ENCODE results near the gene LYRM2.

Gene LYRM2

DNA sequence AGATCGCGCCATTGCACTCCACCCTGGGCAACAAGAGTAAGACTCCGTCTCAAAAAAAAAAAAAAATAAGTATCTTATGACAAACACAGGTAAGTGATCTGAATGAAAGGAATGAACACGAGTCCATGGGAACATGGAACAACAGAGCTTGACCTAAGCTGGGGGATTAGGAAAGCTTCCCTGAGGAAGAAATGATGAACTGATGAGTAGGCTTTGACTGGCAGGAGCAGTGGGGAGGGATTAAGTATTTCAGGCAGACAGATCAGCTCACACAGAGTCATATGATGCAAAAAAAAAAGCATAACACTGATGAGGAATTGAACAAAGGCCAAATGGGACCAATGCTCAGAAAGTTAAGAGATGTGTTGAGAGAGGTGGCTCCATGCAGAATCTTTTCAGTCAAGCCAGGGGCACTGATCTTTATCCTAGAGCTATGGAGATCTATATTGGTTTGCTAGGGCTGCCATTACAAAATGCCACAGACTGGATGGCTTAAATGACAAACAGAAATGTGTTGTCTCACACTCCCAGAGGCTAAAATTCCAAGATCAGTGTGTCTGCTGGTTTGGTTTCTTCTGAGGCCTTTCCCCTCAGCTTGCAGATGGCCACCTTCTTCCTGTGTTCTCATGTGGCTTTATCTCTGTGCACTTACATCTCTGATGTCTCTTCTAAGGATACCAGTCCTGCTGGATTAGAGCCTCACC lies 120.0 kb downstream of the LYRM2 start:
- H3K9ac ChIP-seq (ENCODE audit: low read depth, low read length, poor library complexity): no peak overlapping the region
- no peak overlapping the region for H4K8ac ChIP-seq (ENCODE audit: low read depth, low read length)
- no peak overlapping the region for H3K4me2 ChIP-seq (ENCODE audit: insufficient read depth, low read length, poor library complexity, severe bottlenecking)
- no peaks in the 10 kb centered on the region for H3K4me1 ChIP-seq (ENCODE audit: control insufficient read depth in 2 of 2, insufficient read depth in 1 of 2, low read depth in 1 of 2, low read length in 2 of 2)
- no peak overlapping the region for H2BK5ac ChIP-seq (ENCODE audit: low read length)
- no peak overlapping the region for H4K91ac ChIP-seq (ENCODE audit: low read depth, low read length, poor library complexity)
- H2BK12ac ChIP-seq (ENCODE audit: low read length): no peak overlapping the region
- no peaks in the 10 kb centered on the region for H3K27me3 ChIP-seq (ENCODE audit: control insufficient read depth in 3 of 3, insufficient read depth in 3 of 3, low read depth in 1 of 3, low read length in 3 of 3)
- peaks cover 0 to 6% of the 10 kb centered on the region in 2 donors for H3K9me3 ChIP-seq (replicated peaks in 1 of 2; ENCODE audit: control insufficient read depth in 2 of 2, insufficient read depth in 1 of 2, low read depth in 1 of 2, low read length in 2 of 2)
- H3K4me3 ChIP-seq (ENCODE audit: low read length in 2 of 2): no peak overlapping the region
- WGBS, 2 donors (ENCODE audit: extremely low coverage in 2 of 2, insufficient read length in 2 of 2, insufficient replicate concordance in 1 of 2): no CpG with 5 or more reads among the region's 4 CpGs
- H3K27ac ChIP-seq (replicated peaks; ENCODE audit: low read length): no peak overlapping the region
- no peak overlapping the region for H2BK120ac ChIP-seq (ENCODE audit: low read depth, low read length)
- H3K36me3 ChIP-seq (replicated peaks in 1 of 2; ENCODE audit: control insufficient read depth in 2 of 2, insufficient read depth in 2 of 2, low read length in 2 of 2): no peaks in the 10 kb centered on the region
- no peak overlapping the region for H3K18ac ChIP-seq (ENCODE audit: low read length)
- H3K14ac ChIP-seq (ENCODE audit: low read length): no peak overlapping the region
- DNase-seq (ENCODE audit: low spot score): no peak
- H2AK5ac ChIP-seq (ENCODE audit: low read depth, low read length): no peak overlapping the region
- no peak overlapping the region for H3K4ac ChIP-seq (ENCODE audit: low read length)
- H2AFZ ChIP-seq (ENCODE audit: low read length): no peak overlapping the region
- no peak overlapping the region for H3K23ac ChIP-seq (ENCODE audit: low read depth, low read length, poor library complexity)
- H3K79me1 ChIP-seq (ENCODE audit: low read depth, low read length): no peaks in the 10 kb centered on the region
- H2BK15ac ChIP-seq (ENCODE audit: low read length): no peak overlapping the region
